Measurements from ENCODE around the gene CAMTA1. TPM values are rescaled to one million over a fixed set of nuclear protein-coding genes. Genes with fewer than 3 reads are reported as not detected.

Gene CAMTA1
- total RNA-seq, 4 donors from 2014 or later, result 57.4 to 88.3 (median 62.1) TPM

DNA sequence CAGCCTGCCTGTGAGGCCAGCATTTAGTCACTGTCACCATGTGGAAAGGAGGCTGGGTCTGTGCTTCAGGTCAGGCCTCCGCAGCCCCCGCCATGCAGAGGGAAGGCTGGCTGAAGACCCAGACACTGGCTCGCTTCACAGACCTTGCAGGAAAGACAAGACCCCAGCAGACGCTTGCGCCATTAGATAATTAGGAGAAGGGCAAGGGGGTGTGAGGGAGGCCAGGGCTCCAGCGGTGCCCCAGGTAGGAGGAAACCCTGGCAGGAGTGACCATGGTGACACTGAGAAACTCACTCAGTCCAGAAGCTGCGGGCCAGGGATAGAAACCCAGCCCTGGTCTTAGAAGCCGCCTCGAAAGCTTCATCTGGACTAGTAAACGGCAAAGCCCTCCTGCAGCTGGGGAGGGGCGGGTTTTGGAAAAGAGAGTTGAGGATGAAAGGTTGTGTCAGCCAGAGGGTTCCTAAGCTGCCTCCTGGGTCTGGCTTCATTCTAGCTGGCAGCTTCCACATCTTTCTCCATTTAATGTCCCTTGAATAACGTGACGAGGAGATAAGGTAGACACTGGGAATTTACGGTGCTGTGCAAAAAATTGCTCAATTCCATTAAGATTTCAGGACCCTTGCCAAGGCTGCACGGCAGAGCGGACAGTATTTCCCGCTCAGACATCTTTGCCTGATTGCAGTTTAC lies 691.8 kb downstream of the CAMTA1 start:
- no peak for DNase-seq
- Histone ChIP-seq H3K4me3 (no peak overlapping the region), H3K4me1 (peaks cover 0 to 3% (median 0%) of the 10 kb centered on the region in 4 donors), H3K27ac (no peak overlapping the region), H3K36me3 (no peaks in the 10 kb centered on the region), H3K27me3 (no peaks in the 10 kb centered on the region), H3K9me3 (no peaks in the 10 kb centered on the region)
- TF ChIP-seq POLR2A (IDR thresholded peaks at IDR 0.05), result no peak
- TF ChIP-seq, protein P1, sequence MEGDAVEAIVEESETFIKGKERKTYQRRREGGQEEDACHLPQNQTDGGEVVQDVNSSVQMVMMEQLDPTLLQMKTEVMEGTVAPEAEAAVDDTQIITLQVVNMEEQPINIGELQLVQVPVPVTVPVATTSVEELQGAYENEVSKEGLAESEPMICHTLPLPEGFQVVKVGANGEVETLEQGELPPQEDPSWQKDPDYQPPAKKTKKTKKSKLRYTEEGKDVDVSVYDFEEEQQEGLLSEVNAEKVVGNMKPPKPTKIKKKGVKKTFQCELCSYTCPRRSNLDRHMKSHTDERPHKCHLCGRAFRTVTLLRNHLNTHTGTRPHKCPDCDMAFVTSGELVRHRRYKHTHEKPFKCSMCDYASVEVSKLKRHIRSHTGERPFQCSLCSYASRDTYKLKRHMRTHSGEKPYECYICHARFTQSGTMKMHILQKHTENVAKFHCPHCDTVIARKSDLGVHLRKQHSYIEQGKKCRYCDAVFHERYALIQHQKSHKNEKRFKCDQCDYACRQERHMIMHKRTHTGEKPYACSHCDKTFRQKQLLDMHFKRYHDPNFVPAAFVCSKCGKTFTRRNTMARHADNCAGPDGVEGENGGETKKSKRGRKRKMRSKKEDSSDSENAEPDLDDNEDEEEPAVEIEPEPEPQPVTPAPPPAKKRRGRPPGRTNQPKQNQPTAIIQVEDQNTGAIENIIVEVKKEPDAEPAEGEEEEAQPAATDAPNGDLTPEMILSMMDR (IDR thresholded peaks at IDR 0.05), result no peak

- H3K36me3 ChIP-seq, result no peaks in the 10 kb centered on the region
- DNase-seq, result no peak
- no peaks in the 10 kb centered on the region for H3K4me1 ChIP-seq
- peak overlapping the region in 2 of 4 donors; percentile 70 to 78 for H3K27ac ChIP-seq
- no peak for TF ChIP-seq POLR2A (IDR thresholded peaks at IDR 0.05)
- TF ChIP-seq, protein P1 (IDR thresholded peaks at IDR 0.05), result no peak
- H3K27me3 ChIP-seq, result no peaks in the 10 kb centered on the region
- no peaks in the 10 kb centered on the region for H3K9me3 ChIP-seq
- H3K4me3 ChIP-seq, result no peak overlapping the region
Observed at GRCh38 chr1:7477593-7477992, 692.3 kb downstream of the CAMTA1 start.

- Histone ChIP-seq H3K27me3 (no peaks in the 10 kb centered on the region), H3K9me3 (no peaks in the 10 kb centered on the region), H3K36me3 (no peaks in the 10 kb centered on the region), H3K4me1 (no peaks in the 10 kb centered on the region), H3K27ac (peak overlapping the region in 3 of 4 donors; percentile 54 to 78 (median 70)), H3K4me3 (no peak overlapping the region)
- TF ChIP-seq, protein P1 (IDR thresholded peaks at IDR 0.05), result no peak
- TF ChIP-seq POLR2A (IDR thresholded peaks at IDR 0.05), result no peak
- DNase-seq, result no peak
Observed at GRCh38 chr1:7478142-7478790, 693.0 kb downstream of the CAMTA1 start.

- Histone ChIP-seq H3K4me3 (no peak overlapping the region), H3K27ac (peak overlapping the region in 3 of 4 donors; percentile 54 to 78 (median 70)), H3K4me1 (no peaks in the 10 kb centered on the region), H3K27me3 (no peaks in the 10 kb centered on the region), H3K36me3 (no peaks in the 10 kb centered on the region), H3K9me3 (no peaks in the 10 kb centered on the region)
- DNase-seq, result peak; percentile 37 to 84 (median 61)
- TF ChIP-seq, protein P1 (IDR thresholded peaks at IDR 0.05), result no peak
- no peak for TF ChIP-seq POLR2A (IDR thresholded peaks at IDR 0.05)
Observed at GRCh38 chr1:7478809-7479499, 693.7 kb downstream of the CAMTA1 start.

DNA sequence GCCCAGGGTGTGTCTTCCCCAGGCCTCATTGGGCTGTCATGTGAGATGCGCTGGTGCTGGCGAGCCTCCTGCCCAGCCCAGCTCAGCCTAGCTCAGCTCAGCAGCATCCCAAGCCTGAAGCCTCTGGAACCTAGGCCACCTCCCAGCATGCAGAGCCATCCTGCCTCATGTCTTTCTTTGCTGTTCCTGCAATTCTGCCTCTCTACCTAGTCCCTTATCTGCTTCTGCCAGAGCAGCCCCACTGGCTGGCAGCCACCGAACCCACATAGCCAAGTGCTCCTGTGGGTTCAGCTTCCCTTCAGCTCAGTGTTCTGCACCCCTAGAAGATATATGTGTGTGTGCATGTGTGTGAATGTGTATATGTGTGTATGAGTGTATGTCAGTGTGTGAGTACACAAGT lies 694.3 kb downstream of the CAMTA1 start:
- Histone ChIP-seq H3K27me3 (no peaks in the 10 kb centered on the region), H3K4me3 (no peak overlapping the region), H3K4me1 (no peaks in the 10 kb centered on the region), H3K27ac (peak overlapping the region in 2 of 4 donors; percentile 70), H3K36me3 (no peaks in the 10 kb centered on the region), H3K9me3 (no peaks in the 10 kb centered on the region)
- DNase-seq, result no peak
- TF ChIP-seq, protein P1 (IDR thresholded peaks at IDR 0.05), result no peak
- TF ChIP-seq POLR2A (IDR thresholded peaks at IDR 0.05), result no peak
